GM18867 (cell line): ENCODE results near the gene HSPG2.

Experiments
- ATAC-seq: cut with Tn5 transposase; IDR thresholded peaks from one replicate; pipeline ENCODE4 v1.9.1; 2021; ENCODE audit warnings: mild to moderate bottlenecking, moderate library complexity; ENCODE audit not compliant: unreplicated experiment

HSPG2 gene

DNA sequence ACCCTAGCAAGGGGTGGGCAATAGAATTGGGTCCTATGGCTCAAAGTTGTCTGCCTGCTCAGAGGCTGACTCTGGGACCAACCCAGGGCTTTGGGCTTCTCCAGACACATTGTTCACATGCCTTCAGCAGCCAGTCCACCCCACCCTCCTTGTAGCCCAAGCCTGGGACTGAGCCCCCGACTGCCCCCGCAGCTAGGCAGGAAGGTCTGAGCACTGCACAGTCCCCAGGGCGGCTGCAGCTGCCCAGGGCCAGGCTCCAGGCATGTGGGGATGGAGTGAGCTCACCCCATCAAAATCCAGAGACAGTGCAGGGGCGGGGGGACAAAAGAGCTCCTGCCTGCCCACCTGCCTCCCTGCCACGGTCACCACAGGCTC, 35.6 kb downstream of the HSPG2 start:
- no peak for ATAC-seq

DNA sequence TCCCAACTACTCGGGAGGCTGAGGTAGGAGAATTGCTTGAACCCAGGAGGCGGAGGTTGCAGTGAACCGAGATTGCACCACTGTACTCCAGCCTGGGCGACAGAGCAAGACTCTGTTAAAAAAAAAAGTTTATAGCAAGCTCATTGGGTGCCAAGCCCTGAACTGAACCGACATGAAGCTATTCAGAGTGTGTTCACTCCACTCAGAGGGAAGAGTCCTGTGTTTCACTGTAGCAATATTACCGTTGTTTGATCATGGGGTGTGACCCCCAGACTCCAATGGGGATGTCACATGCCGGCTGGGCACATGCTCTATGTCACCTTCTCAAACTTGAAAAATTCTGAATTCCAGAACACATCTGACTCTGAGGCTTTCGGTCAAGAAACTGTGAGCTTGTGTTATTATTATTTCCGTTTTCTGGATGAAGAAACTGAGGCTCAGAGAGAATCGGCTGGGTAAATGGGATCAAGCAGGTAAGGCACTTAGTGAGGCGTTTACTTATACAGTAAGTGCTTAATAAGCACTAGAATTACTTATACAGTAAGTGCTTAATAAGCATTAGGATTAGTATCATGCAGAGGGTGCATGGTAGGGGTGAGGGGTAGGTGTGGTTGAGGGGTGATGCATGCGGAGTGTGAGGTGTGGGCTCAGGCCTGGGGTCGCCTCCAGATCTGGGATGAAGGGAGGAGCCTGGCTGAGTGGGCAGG, 36.2 kb downstream of the HSPG2 start:
- no peak for ATAC-seq

DNA sequence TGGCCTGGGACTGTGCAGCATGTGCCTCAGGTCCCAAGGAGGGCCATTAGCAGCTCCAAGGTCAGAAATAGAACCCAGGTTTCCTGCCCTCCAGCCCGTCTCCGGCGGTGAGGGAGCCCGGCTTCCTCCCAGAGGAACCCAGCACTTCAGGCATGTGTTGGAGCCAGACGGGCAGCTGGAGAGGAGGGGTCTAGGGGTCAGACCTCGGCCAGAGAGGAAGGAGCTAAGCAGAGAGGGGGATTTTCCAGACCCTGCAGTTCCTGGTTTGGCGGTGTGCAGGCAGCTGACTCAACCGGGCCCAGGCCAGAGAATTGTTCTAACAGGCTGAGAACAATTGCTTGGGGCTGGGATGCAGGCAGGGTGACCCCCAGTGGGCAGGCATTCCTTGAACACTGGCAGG, 37.1 kb downstream of the HSPG2 start:
- no peak for ATAC-seq

DNA sequence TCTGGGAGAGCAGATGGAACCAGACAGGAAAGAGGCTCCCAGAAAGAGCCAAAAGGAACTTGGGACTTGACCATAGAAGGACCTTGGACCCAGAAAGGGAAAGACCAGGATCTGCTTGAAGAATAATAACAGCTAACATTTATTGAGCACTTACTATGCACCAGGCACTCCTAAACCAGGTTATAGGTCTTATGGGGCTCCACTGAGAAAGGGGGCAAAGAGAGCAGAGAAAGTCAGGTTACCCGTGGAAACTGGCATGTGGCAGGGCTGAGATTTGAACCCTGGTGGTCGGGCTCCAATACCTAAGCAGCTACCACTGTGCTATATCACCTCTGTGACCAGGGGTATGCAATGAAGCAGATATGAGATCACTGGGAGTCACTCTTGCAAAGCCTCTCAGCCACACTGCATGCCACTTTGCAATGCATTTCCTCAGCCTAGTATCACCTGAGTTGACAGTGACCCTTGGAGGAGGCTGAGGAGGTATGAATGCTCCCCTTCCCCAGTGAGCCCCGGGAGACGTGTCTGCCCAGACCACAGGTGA, 37.8 kb downstream of the HSPG2 start:
- ATAC-seq: no peak

DNA sequence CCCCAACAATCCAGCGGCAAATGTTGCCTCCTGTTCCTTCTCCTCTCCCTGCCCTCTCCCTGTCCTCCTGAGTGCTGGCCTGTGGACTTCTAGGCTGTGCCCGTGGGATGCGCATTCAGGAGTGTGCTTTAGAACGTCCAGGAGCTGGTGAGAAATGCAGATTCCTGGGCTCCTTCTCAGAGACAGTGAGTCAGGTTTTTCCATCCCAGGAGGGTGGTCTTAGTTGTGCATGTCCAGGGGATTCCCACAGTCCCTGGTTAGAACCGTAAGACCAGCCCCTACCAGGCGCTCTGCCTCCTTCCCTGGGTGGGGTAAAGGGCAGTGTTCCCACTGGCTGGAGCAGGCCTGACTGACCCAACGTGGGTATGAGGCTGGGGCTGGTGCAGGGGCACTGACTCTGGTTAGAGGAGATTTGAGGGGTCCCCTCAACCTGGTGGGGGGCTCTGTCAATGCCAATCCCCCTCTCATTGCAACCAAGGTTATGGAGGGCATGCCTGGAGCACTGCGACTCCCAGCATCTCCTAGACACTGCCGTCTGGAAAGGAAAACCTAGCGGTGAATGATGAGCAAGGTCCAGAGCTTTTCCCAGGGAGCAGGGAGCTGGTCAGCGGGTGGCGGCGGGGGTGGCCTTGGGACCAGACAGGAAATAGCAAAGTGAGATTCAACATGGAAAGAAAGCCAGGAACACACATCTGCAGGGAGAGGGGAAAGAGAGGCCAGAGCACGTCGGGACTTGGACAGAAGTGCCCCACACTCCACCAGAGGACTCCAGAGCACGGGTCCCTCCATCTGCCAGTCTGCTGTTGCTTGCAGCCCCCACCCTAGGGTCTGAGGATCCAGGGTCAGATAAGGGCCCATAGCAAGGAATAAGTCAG, 38.5 kb downstream of the HSPG2 start:
- ATAC-seq: no peak

DNA sequence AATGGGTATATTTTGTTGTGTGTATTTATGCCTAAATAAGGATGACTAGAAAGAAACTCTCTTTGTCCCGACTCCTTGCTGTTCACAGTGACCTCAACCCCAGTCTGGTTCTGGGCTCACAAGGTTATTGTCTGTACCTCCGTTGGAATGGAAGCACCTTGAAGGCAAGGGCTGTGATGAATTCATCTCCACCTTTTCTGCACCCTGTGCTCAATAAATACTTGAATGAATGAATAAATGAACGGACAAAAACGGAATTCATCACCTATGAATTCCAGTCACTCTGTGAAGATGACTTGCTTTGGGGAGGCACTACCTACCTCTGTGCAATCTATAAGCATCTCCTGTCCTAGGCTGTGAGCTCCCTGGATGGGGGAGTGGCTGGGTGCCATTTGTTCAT, 39.3 kb downstream of the HSPG2 start:
- no peak for ATAC-seq

DNA sequence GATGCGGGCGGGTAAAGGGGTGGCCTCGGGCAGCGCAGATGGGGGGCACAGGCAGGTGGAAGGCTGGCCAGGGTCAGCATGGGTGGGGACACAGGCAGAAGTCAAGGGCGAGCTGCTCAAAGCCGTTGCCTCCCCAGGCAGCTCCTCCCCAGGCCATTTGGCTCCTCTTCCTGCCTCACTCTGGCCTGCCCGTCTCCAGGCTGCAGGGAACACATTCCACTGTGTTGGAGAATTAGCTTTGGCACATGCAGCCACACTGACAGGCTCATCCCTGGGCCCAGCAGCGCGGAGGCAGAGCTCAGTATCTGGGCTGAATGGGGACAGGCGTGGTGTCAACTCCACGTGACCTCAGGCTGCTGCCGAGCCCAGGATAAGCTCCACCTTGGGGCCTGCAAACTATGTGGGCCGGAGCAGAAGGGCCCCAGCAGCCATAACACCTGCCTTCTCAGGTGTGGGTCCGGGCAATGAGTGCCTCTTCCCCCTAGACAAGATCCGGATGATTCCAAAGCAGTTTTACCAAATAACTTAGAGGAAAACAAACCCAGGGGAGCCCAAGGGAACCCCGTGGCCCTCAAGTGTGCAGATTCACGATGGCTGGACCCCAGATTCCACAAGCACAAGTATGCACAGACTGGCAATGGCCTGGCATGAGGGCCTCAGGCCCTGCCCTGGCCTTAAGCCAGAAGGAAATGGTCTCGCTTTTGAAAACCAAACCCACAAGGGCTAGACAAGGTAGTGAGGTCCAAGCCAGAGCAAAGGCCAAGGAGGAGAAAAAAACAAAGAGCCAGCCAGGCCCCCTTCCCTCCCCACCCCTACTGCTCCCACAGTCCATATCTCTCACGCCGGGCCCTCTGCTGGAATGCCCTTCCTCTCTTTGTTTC, 40.2 kb downstream of the HSPG2 start:
- ATAC-seq: no peak

DNA sequence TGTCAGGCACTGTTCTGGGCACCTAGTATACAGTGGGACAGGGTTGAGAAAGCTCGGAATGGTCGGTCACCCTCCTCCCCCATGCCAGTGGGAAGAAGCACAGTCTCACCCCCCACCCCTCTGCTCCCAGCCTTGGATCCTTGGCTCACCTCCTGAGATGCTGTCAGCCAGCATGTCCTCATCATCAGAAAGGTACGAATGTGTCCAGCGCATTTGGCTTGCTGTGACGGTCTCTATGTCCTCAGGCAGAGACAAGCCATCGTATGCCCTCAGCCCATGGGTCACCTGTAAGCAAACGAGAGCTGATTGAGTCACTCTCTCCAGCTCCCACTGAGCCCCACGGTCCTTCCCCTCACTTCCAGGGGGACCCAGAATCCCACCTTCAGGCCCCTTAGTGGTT, 41.1 kb downstream of the HSPG2 start:
- no peak for ATAC-seq

DNA sequence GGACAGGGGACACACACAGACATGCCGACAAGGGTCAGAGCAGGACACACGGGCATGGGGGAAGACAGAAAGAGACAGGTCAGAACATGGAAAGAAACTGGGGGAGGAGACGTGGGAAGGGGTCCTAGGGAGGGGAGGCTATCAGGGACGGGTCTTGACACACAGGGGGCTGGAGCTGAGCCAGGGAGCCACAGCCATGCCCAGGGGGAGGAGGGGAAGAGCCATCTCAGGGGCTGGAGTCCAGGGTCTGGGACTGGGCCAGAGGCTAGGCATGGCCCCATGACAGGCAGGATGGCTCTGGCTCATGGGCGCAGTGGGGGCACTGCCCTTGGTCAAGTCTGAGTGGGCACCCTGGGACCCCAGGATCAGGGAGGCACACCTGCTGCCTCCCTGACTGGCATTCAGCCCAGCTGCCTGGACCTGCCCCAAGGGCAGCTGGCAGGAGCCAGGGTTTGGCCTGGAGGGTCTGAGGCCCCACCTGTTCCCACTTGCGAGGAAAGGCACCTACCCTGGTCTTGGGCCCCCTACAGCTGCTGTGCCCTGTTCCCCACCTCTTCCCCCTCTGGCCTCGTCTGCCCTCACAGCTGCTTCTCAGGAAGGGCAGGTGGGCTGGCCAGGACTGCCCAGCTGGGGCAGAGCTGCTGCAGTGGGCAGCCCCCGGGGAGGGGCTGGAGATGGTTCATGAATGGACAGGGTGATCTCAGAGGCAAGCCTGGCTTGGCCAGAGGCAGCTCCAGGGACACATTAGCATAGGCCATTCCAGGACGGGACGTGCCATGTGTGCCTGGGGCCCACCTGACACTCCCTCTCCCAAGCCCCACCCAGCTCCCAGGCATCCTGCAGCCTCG, 42.9 kb downstream of the HSPG2 start:
- ATAC-seq: no peak

DNA sequence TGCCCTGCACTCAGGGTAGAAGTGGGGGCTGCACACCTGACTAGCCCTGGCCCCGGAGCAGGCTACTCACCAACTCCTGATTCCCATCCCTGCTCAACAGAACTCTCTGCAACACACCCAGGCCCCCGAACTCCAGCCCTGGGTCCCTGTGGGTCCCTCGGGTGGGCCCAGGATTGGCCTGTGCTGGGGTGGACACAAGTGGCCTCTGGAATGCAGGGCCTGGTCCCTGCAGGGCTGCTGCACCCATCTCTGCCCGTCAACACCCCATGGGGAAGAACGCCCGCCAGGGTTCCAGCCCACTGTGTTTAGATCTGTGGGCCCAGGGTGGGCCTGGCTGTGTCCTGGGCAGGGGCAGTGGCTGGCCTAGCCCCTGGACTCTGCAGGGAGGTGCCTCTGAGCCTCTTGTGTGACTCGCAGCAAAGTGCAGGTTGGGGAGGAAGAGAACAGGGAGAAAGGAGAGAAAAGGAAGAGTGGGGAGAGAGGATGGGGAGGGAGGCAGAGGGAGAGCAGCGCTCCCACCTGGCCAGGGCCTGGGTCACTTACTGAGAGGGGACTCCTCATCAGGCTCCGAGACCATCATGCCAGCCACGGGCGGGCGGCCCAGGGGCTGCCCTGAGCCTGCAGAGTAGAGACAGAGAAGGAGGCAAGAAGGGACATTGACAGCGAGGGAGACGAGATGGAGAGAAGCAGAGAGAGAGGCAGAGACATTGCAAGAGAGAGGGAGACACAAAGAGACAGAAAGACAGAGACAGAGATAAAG, 43.9 kb downstream of the HSPG2 start:
- no peak for ATAC-seq

DNA sequence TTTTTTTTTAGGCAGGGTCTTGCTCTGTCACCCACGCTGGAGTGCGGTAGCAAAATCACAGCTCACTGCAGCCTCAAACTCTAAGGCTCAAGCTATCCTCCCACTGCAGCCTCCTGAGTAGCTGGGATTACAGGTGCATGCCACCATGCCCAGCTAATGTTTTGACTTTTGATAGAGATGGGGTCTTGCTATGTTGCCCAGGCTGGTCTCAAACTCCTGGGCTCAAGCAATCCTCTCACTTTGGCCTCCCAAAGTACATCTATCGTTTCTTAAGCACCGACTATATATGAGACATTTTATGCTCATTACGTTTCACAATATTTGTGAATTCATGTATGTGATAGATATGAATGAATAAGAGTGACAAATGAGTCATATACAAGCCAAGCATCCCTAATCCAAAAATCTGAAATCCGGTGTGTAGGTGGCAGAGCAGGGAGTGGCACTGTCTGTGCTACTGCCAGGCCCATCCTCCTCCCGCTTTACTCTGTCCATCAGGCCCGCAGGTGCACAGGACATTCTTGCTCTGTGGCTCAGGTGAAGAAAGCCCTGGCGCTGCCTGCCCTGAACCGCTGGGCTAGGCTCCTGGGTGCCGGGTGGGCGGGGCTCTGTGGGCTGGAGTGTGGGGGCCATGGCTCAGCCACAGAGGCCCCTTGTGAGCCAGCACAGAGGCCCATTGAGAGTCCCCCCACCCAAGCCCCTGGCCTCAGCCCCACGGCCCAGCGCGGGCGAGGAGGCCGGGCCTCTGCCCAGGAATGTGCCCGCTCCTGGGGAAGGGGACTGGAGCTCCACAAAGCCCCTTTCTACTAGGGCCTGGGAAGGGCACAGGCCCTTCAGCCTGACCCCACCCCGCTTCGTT, 45.3 kb downstream of the HSPG2 start:
- no peak for ATAC-seq

DNA sequence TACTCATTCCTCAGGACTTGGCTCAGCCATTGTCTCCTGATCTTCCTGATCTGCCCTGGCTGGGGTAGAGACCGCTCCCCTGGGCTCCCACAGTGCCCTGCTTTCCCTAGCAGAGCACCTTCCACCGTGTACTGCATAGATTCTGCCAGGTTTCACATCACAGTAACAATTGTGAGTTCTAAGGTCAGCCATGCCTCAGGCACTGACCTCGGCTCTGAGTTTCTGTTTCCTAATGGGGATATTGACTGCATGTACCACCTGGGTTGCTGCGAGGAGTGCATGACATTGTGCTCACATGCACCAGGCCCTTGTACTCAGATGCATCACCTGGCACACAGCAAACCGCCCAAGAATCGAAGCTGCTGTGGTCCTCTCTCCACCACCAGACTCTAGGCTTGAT, 46.0 kb downstream of the HSPG2 start:
- no peak for ATAC-seq

DNA sequence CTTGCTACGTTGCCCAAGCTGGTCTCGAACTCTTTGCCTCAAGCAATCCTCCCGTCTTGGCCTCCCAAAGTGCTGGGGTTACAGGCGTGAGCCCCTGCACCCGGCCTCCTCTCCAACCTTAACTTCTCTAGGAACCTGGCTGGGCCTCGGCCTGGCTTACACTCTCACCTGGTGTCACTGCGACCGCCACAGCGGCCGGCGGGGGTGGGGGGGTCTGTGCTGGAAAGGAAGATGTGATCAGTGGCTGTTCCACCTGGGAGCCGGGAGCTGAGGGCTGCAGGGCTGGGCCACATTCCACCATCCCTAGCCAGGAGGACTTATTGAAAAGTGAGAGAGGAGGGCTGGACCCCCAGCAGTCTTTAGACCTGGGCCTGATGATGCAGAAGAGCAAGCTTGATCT, 48.6 kb downstream of the HSPG2 start:
- ATAC-seq: no peak

DNA sequence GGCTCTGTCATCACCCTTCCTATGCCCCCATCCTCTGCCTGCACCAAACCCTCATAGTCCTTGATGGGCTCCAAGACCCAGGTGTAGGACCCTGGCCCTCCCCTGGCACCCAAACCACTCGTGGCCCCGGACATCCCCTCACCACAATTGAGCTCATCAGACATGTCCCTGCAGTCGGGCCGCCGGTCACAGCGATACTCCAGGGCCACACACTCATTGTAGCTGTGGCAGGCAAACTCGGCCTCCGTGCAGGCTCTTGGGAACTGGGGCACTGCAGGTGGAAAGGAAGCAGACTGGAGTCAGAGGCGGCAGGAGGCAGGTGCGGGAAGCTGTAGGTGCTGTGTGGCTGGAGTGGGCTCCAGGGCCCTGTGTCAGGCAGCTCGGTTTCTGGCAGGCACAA, 49.3 kb downstream of the HSPG2 start:
- ATAC-seq: no peak

DNA sequence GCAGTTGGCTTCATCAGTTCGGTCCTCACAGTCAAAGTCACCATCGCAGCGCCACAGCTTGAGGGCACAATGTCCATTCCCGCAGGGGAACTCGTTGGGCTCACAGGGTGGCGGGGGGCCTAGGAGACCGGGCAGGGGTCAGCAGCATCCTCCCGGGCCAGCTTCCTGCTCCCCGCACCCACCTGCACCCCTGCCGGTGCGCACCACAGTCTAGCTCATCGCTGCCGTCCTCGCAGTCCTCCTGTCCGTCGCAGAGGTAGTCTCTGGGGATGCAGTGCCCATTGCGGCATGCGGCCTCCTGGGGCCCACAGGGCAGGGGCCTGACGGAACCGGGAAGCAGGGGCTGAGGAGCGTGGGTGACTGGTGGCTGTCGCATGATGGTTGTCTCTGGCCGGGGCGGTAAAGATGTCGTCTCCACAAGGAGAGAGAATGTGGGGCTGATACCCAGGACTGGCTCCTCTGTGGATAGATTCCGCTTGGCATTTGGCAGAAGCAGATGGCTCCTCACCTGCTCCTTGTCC, 49.8 kb downstream of the HSPG2 start:
- ATAC-seq: no peak

DNA sequence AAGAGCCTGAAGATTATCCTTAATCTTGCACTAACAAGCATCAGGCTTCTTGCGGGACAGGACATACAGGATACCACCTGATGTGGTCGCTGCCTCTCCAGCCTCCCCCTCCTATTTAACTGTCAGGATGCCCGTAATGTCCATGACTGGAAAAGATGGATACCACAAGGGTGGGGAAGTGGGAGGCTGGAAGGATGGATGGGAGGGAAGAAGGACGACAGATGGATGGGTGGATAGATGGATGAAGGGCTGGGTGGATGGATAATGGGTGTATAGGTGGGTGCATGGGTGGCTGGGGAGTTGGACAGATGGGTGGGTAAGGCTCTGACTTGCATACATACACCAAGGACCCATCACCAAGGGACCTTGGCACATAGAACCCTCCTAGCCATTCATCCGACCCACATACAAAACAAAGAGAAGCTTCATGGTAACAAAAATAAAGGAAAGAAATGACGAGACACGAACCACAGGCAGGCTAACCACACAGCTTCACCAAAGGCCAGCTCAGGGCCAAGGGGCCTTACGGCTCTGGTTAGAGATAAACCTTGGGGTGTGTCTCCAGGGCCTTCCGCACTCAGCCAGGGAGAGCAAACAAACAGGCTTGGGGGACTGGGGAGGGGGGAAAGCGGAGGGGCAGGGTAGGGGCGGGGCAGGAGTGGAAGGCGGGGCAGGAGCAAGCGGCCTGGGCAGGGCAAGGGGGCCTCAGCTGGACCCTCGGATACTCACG, 50.5 kb downstream of the HSPG2 start:
- no peak for ATAC-seq

DNA sequence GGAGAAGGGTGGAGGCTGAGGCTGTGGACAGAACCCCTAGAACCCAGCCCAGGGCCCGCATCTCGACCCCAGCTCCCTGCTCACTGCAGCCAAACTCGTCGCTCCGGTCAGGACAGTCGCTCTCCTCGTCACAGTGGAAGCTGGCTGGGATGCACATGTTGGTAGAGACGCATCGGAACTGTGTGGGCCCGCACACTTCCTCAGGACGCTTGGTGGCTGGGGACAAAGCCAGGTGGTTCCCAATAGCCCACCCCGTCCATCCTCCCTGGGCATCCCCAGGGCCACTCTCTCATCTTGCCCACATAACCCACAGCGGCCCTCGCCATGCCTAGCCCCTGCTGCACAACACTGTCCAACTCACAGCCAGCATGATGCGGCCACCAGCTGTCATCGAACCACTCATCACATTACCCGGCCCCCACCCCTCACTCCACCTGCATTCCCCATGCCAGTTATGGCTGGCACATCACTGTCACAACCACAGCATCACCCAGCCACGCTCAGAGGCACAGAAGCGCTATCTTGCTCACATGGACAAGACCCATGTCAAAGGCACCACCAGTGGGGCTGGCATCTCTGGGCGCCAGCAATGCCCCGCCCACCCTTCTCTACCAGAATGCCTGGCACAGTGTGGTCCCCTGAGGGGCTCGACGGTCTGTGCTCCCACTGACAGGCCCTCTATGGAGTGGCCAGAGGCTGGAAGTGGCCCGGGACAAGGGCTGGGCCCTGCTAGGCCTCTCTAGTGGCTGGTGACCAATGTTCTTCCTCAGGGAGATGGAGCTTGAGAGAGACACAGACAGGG, 51.7 kb downstream of the HSPG2 start:
- no peak for ATAC-seq
